Parathyroid adenoma (tissue), 2 donors: ENCODE results near the gene PXDN.

Experiments
- H2AFZ ChIP-seq: fragments of 300-600 bp; sonication (generic); one replicate; pipeline ENCODE4 v1.7.0; 2017; ENCODE audit warnings: antibody characterized with exemption, mild to moderate bottlenecking
- H3K27ac ChIP-seq: fragments of 300-600 bp; sonication (generic); one replicate; pipeline ENCODE4 v1.7.0; 2017
- H3K27me3 ChIP-seq: fragments of 300-600 bp; sonication (generic); one replicate; pipeline ENCODE4 v1.7.0; 2017; ENCODE audit warnings: low read length; ENCODE audit not compliant: control insufficient read depth, insufficient read depth
- H3K36me3 ChIP-seq: fragments of 300-600 bp; sonication (generic); one replicate; pipeline ENCODE4 v1.7.0; 2017; ENCODE audit warnings: low read length; ENCODE audit not compliant: control insufficient read depth, insufficient read depth
- H3K4me1 ChIP-seq: fragments of 300-600 bp; sonication (generic); one replicate; pipeline ENCODE4 v1.7.0; 2017; ENCODE audit warnings: control low read depth
- H3K4me2 ChIP-seq: fragments of 300-600 bp; sonication (generic); one replicate; pipeline ENCODE4 v1.7.0; 2017; ENCODE audit warnings: low read length
- H3K4me3 ChIP-seq: fragments of 300-600 bp; sonication (generic); one replicate; pipeline ENCODE4 v1.7.0; 2017; ENCODE audit warnings: low read depth, low read length
- H3K79me2 ChIP-seq: fragments of 300-600 bp; sonication (generic); one replicate; pipeline ENCODE4 v1.7.0; 2017; ENCODE audit warnings: control low read depth
- H3K9ac ChIP-seq: fragments of 300-600 bp; sonication (generic); one replicate; pipeline ENCODE4 v1.7.0; 2017; ENCODE audit warnings: mild to moderate bottlenecking
- H3K9me3 ChIP-seq: fragments of 300-600 bp; sonication (generic); one replicate; pipeline ENCODE4 v1.7.0; 2017; ENCODE audit warnings: low read length; ENCODE audit not compliant: control insufficient read depth
- TF ChIP-seq, protein P1 (sequence below): fragments of 300-600 bp; sonication (generic); IDR thresholded peaks from one replicate; pipeline ENCODE4 v1.7.0; 2017; ENCODE audit warnings: antibody characterized with exemption, mild to moderate bottlenecking
- donor health status: primary hyperparathyroidism.

Gene PXDN

DNA sequence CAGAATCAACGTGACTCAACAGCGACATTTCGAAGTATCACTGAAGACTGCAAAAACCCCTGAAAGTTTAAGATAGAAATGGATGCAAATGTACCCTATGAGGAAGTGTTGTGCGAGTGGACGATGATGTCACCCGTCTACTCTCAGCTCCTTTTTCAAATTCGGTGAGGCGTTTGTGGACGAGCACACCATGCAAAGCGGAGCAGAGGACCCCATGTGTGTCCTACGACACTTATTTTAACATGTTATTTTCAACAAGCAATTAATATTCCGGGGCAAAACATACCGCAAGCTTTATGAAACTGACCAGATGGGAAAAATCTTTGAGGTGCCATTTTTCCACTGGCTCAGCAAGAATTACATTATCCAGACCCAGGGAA lies 2.0 kb downstream of the PXDN start:
- Histone ChIP-seq H3K79me2 (no peaks in the 10 kb centered on the region), H3K4me1 (no peaks in the 10 kb centered on the region), H2AFZ (no peak overlapping the region), H3K4me2 (no peak overlapping the region), H3K4me3 (no peak overlapping the region), H3K9me3 (no peaks in the 10 kb centered on the region), H3K27ac (no peak overlapping the region), H3K27me3 (peaks cover 3% of the 10 kb centered on the region), H3K9ac (no peak overlapping the region), H3K36me3 (no peaks in the 10 kb centered on the region)
- TF ChIP-seq, protein P1, sequence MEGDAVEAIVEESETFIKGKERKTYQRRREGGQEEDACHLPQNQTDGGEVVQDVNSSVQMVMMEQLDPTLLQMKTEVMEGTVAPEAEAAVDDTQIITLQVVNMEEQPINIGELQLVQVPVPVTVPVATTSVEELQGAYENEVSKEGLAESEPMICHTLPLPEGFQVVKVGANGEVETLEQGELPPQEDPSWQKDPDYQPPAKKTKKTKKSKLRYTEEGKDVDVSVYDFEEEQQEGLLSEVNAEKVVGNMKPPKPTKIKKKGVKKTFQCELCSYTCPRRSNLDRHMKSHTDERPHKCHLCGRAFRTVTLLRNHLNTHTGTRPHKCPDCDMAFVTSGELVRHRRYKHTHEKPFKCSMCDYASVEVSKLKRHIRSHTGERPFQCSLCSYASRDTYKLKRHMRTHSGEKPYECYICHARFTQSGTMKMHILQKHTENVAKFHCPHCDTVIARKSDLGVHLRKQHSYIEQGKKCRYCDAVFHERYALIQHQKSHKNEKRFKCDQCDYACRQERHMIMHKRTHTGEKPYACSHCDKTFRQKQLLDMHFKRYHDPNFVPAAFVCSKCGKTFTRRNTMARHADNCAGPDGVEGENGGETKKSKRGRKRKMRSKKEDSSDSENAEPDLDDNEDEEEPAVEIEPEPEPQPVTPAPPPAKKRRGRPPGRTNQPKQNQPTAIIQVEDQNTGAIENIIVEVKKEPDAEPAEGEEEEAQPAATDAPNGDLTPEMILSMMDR: no peak

DNA sequence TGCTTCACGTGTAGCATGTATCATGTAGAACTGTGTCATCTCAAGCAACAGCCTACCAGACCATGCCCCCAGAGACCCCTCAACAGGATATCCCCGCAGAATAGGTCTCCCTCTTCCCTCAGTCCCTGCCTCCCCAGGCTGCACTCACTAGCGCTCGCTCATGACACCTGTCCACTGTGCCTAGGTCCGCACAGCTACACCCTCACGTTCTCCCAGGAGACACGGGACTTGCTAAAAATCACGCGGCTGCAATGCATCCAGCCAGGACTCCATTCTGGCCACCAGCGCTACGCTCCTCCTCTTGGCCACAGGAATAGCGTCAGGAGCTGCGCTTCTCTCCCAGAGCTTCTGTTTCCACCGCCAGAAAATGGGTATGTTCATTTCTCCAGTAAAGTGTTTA lies 2.5 kb downstream of the PXDN start:
- Histone ChIP-seq H3K27ac (no peak overlapping the region), H3K4me1 (no peaks in the 10 kb centered on the region), H3K9me3 (no peaks in the 10 kb centered on the region), H3K27me3 (peaks cover 3% of the 10 kb centered on the region), H3K4me3 (no peak overlapping the region), H3K79me2 (no peaks in the 10 kb centered on the region), H3K9ac (no peak overlapping the region), H2AFZ (no peak overlapping the region), H3K4me2 (no peak overlapping the region), H3K36me3 (no peaks in the 10 kb centered on the region)
- TF ChIP-seq, protein P1: no peak

DNA sequence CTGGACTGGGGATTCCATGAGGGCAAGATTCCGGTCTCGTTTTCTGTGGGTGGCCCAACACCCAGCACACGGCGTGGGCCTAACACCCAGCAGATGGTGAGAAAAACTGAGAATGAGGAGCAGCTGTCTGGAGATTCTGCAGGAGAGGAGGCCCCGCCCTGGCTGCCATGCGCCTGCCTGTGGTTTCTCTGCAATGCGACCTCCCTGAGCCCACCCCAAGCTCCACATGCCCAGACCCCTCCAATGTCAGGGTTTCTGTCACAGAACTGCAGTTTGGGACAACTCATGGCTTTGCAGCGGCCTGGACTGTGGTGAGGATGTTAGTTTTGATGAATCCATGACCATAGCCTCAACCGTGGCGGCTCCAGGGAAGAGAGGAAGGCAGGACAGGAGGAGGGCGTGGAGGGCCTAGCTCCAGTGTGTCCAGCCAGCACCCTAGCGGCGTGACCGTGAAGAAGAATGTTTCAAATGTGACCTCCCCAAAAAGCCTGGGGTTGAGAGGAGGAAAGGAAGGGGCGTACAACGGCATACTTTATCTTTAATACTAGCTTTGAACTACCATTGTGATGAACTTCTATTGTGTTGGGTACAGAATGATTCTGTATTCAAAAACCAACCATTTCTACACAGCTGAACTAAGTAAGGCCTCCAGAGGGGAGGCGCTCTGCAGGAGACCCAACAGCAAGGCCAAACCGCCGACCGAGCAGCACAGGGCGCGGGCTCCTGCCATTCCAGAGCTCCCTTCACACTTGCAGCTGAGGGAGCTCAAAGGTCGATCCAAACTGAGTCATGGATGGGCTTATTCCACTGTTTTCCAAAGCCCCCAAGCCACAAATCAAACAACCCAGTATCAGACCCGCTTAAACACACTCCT lies 3.4 kb downstream of the PXDN start:
- TF ChIP-seq, protein P1: no peak
- H3K36me3 ChIP-seq: no peaks in the 10 kb centered on the region
- no peak overlapping the region for H3K9ac ChIP-seq
- H3K9me3 ChIP-seq: no peaks in the 10 kb centered on the region
- H3K27ac ChIP-seq: no peak overlapping the region
- H3K4me2 ChIP-seq: no peak overlapping the region
- no peaks in the 10 kb centered on the region for H3K4me1 ChIP-seq
- H2AFZ ChIP-seq: no peak overlapping the region
- H3K27me3 ChIP-seq: peaks cover 3% of the 10 kb centered on the region
- no peaks in the 10 kb centered on the region for H3K79me2 ChIP-seq
- H3K4me3 ChIP-seq: no peak overlapping the region

DNA sequence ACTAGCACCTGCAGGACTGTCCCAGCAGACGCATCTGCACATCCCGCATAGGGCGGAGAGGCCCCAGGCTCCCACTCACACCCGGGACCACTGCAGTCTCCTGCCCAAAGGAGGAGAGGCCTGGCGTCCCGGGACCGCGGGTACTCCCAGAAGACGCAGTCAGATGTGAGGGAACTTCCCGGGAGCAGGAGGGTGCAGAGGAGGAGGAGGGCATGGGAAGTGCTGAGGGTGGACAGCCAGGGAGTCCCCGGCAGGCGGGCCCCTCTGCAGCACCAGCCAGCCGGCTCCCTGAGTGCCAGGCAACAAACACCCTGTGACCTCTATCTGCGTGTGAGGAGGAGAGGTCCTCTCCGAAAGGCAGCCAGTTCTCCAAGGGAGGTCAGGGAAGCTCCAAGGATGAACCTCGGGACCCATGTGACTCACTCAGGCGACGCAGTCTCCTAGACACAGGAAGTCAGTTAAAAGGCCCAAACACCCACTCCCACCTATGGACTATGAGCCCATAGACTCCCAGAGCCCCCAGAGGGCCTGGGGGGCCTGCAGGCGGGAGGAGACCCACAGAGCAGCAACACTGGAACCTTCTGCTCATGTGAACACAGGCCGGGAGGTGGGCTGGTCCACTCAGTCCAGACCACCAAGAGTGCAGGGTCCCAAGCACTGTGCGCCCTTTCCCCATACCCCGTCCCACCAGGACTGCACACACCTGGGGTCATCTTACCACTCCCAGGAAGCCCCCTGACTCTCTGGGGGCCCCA lies 4.2 kb downstream of the PXDN start:
- TF ChIP-seq, protein P1: no peak
- Histone ChIP-seq H2AFZ (no peak overlapping the region), H3K9me3 (no peaks in the 10 kb centered on the region), H3K9ac (no peak overlapping the region), H3K4me3 (no peak overlapping the region), H3K27me3 (peaks cover 3% of the 10 kb centered on the region), H3K4me1 (no peaks in the 10 kb centered on the region), H3K79me2 (no peaks in the 10 kb centered on the region), H3K36me3 (no peaks in the 10 kb centered on the region), H3K27ac (no peak overlapping the region), H3K4me2 (no peak overlapping the region)
